Thyroid gland (tissue), 4 donors: ENCODE results near the gene BARHL2. TPM values are rescaled to one million over a fixed set of nuclear protein-coding genes. Genes with fewer than 3 reads are reported as not detected.

Source experiments
- DNase-seq, 2 donors: peaks; one replicate each; pipeline ENCODE4 v3.0.0-alpha.2; 2019
- H3K27ac ChIP-seq, 3 donors: fragments of 200-600 bp; sonication (generic); 1 replicate in 2 of 3; 2 replicates in 1 of 3; pipeline ENCODE4 v1.5.1; 2016 to 2019; ENCODE audit warnings: mild to moderate bottlenecking in 1 of 3, moderate library complexity in 1 of 3
- H3K27me3 ChIP-seq: fragments of 200-600 bp; sonication (generic); one replicate; pipeline ENCODE4 v1.5.1; 2019
- H3K36me3 ChIP-seq, 2 donors: fragments of 200-600 bp; sonication (generic); one replicate each; pipeline ENCODE4 v1.5.1; 2016 to 2019
- H3K4me1 ChIP-seq, 2 donors: fragments of 200-600 bp; sonication (generic); one replicate each; pipeline ENCODE4 v1.5.1; 2017 to 2019
- H3K4me3 ChIP-seq, 3 donors: fragments of 200-600 bp; sonication (generic); replicated peaks in 1 of 3; 1 replicate in 2 of 3; 2 replicates in 1 of 3; pipeline ENCODE4 v1.5.1; 2016; ENCODE audit warnings: mild to moderate bottlenecking in 1 of 3
- H3K9me3 ChIP-seq: fragments of 200-600 bp; sonication (generic); one replicate; pipeline ENCODE4 v1.5.1; 2017
- CTCF ChIP-seq, 6 experiments: fragments of 200-600 bp in 3 of 6; fragments of 450-650 bp in 3 of 6; sonication (generic) in 3 of 6; IDR thresholded peaks; one replicate each; pipeline ENCODE4 v1.5.1; 2016 to 2019; ENCODE audit warnings: antibody characterized with exemption in 6 of 6, mild to moderate bottlenecking in 2 of 6, inconsistent platforms in 1 of 6, moderate library complexity in 1 of 6
- POLR2A ChIP-seq, 2 donors: fragments of 450-650 bp; IDR thresholded peaks; one replicate each; pipeline ENCODE4 v1.6.1; 2017; ENCODE audit warnings: antibody characterized with exemption in 2 of 2, mild to moderate bottlenecking in 2 of 2, moderate library complexity in 1 of 2
- WGBS, 2 donors: methylation state at CpG; one replicate each; pipeline ENCODE4 v1.1.5; 2017; 5-methylcytosine and 5-hydroxymethylcytosine counted together
- intact Hi-C: fragments of 100-400 bp; cut with DNase I; formaldehyde crosslinking; loops from one replicate; pipeline ENCODE4 v1.15.1; 2023
- total RNA-seq, 4 donors: library from RNA; depleted of rRNA; stranded (reverse); fragments of >200 nt; gene quantifications; one replicate each; pipeline ENCODE4 v1.2.3, GENCODE V29; 2016

BARHL2 gene
- total RNA-seq, 4 donors from 2014 or later, result not detected

DNA sequence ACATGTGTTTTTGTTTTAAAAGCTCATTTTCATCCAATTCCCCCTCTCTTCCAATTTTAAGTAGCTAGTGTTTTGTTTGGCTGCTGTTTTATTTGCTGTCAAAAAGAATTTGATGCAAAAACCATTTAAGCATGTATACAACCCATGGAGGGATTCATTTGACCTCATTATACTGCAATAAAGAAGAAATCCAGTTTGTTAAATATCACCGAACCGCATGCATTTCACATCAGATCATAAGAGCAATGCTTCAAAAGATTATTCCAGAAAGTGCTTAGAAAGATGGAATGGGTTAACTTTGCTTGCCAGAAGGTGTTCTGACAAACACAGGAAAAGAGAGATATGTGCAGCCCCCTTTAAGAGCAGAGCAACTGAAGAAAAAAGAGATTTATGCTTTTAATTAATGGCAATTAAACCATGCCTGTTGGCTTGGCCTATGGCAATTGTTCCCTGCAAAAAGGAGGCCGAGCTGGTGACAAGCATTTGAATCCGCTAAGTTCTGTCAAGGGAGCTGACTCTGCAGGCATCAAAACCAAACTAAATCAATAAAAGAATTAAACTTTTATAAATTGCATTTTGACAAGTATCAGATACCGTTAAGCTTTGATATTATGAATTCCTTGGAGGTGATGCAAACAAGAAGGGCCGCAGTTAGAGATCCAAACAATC, 14.4 kb upstream of the BARHL2 start:
- peaks cover 41% of the 10 kb centered on the region for H3K27me3 ChIP-seq

GRCh38 chr1:90730243-90731022, 13.3 kb upstream of the BARHL2 start:
- no peaks in the 10 kb centered on the region for H3K36me3 ChIP-seq
- WGBS, 2 donors, result 7 to 8% methylated on average over 51 of the region's 51 CpGs
- no peak overlapping the region for H3K27ac ChIP-seq
- TF ChIP-seq POLR2A (IDR thresholded peaks at IDR 0.05) (no peak), CTCF (IDR thresholded peaks at IDR 0.05) (no peak)
- H3K27me3 ChIP-seq, result peaks cover 50% of the 10 kb centered on the region
- no peak for DNase-seq
- intact Hi-C loops, result no loop called here
- no peaks in the 10 kb centered on the region for H3K9me3 ChIP-seq
- H3K4me1 ChIP-seq, result peaks cover 18 to 24% of the 10 kb centered on the region in 2 donors
- no peak overlapping the region for H3K4me3 ChIP-seq

More for the DNA sequence above, 14.4 kb upstream of the BARHL2 start:
- 45 to 48% methylated on average over 6 of the region's 6 CpGs for WGBS, 2 donors
- no peak for DNase-seq
- TF ChIP-seq CTCF (IDR thresholded peaks at IDR 0.05) (no peak), POLR2A (IDR thresholded peaks at IDR 0.05) (no peak)
- no peaks in the 10 kb centered on the region for H3K36me3 ChIP-seq
- no peak overlapping the region for H3K4me3 ChIP-seq
- intact Hi-C loops, result no loop called here
- no peaks in the 10 kb centered on the region for H3K9me3 ChIP-seq
- H3K27ac ChIP-seq, result no peak overlapping the region
- peaks cover 7 to 13% of the 10 kb centered on the region in 2 donors for H3K4me1 ChIP-seq

DNA sequence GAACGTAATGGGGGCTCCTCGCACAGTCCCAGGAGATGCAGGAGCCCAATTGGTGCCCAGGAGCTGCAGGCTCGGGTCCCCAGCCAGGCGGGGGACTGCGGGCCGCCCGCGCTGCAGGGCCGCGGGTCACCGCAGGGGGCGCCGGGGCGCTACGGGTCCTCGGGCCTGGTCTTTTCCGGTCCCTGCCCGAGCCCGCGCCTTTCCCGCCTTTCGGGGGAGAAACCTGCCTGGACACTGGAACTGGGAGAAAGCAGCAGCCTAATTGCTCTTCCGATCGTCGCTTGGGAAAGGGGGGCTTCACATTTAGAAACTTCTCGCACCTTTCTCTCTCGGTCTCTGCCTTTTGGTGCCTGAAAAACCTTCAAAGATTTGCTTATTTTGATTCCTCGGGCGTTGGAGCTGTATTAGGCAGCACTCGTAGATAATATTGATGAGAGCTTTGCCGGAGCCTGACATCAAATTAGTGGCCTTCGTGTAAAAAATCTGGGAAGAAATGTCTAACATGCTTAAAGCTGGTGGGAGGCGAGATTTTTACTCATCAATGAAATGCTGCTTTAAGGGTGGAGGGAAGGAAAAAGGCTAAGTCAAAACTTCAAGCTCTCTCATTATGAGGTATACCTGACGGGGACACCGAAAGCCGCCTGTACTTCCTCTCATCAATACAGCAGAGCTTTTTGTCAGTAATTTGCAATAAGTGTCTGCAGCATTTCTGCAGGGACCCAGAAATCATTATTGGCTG, 12.6 kb upstream of the BARHL2 start:
- intact Hi-C loops, result loop anchor here (10.0 kb wide), 1 partner anchor 435 kb away; no protein-coding TSS in a partner anchor
- DNase-seq, result no peak
- Histone ChIP-seq H3K9me3 (no peaks in the 10 kb centered on the region), H3K27ac (no peak overlapping the region), H3K4me1 (peaks cover 25 to 32% of the 10 kb centered on the region in 2 donors), H3K4me3 (no peak overlapping the region), H3K36me3 (no peaks in the 10 kb centered on the region), H3K27me3 (peaks cover 57% of the 10 kb centered on the region)
- 19% methylated on average over 35 to 36 of the region's 36 CpGs for WGBS, 2 donors
- TF ChIP-seq CTCF (IDR thresholded peaks at IDR 0.05), result peak in 1 of 6 experiments; percentile 15
- TF ChIP-seq POLR2A (IDR thresholded peaks at IDR 0.05), result no peak

GRCh38 chr1:90728502-90729287, 11.6 kb upstream of the BARHL2 start:
- no peak for DNase-seq
- H3K4me3 ChIP-seq, result no peak overlapping the region
- no peak overlapping the region for H3K27ac ChIP-seq
- H3K9me3 ChIP-seq, result no peaks in the 10 kb centered on the region
- peaks cover 28 to 42% of the 10 kb centered on the region in 2 donors for H3K4me1 ChIP-seq
- intact Hi-C loops, result loop anchor here (10.0 kb wide), 1 partner anchor 436 kb away; no protein-coding TSS in a partner anchor
- TF ChIP-seq CTCF (IDR thresholded peaks at IDR 0.05) (no peak), POLR2A (IDR thresholded peaks at IDR 0.05) (no peak)
- peaks cover 67% of the 10 kb centered on the region for H3K27me3 ChIP-seq
- 13 to 15% methylated on average over 25 of the region's 25 CpGs for WGBS, 2 donors
- no peaks in the 10 kb centered on the region for H3K36me3 ChIP-seq
